SK-N-SH treated with all-trans-retinoic acid at 6 μM for 48 hours (cell line): Measurements from ENCODE around the gene MC4R.

Experiments
- ESRRG ChIP-seq: fragments of 250-450 bp; sonication (Bioruptor Pico); IDR thresholded peaks from 2 replicates; pipeline ENCODE4 v1.6.1; 2021; ENCODE audit warnings: mild to moderate bottlenecking
- ZC3H10 ChIP-seq: fragments of 250-450 bp; sonication (Bioruptor Pico); IDR thresholded peaks from 2 replicates; pipeline ENCODE4 v1.5.1; 2021; ENCODE audit warnings: mild to moderate bottlenecking, moderate library complexity
- ZFP3 ChIP-seq: fragments of 250-450 bp; sonication (Bioruptor Pico); IDR thresholded peaks from 2 replicates; pipeline ENCODE4 v1.5.0; 2020; ENCODE audit warnings: mild to moderate bottlenecking, moderate library complexity
- TF ChIP-seq, protein P1 (sequence below): fragments of 250-450 bp; sonication (Bioruptor Pico); IDR thresholded peaks from 2 replicates; pipeline ENCODE4 v1.8.0; 2020; ENCODE audit warnings: mild to moderate bottlenecking, moderate library complexity, borderline replicate concordance
- TF ChIP-seq, protein P2 (sequence below): fragments of 250-450 bp; sonication (Bioruptor Pico); IDR thresholded peaks from 2 replicates; pipeline ENCODE4 v1.8.0; 2021; ENCODE audit warnings: low read depth, mild to moderate bottlenecking, moderate library complexity, borderline replicate concordance
- TF ChIP-seq, protein P3 (sequence below): fragments of 250-450 bp; sonication (Bioruptor Pico); IDR thresholded peaks from 2 replicates; pipeline ENCODE4 v1.5.1; 2020; ENCODE audit warnings: low read depth, mild to moderate bottlenecking, moderate library complexity

DNA sequence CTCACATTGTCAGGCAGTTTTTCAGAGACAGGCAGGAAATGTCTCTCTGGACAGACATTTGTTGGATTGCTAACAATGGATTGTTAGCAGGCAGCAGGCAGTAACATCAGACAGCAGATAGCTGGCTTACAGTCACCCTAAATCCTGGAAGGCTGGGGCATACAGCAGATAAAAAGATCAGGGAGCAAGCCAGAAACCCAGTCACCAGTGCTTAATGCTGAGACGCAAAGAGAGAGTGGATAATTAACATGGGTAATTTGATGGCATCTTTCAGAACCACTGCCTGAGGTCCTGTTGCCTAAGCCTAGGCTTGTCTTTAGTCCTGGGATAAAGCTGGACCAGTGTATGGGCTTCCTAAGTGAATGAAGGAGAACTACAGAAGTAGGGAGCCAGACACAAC is 22.4 kb downstream of the MC4R start:
- TF ChIP-seq ZC3H10 (CRISPR knock-in tag) (no peak), ESRRG (no peak), ZFP3 (CRISPR knock-in tag) (no peak)
- TF ChIP-seq, protein P1, sequence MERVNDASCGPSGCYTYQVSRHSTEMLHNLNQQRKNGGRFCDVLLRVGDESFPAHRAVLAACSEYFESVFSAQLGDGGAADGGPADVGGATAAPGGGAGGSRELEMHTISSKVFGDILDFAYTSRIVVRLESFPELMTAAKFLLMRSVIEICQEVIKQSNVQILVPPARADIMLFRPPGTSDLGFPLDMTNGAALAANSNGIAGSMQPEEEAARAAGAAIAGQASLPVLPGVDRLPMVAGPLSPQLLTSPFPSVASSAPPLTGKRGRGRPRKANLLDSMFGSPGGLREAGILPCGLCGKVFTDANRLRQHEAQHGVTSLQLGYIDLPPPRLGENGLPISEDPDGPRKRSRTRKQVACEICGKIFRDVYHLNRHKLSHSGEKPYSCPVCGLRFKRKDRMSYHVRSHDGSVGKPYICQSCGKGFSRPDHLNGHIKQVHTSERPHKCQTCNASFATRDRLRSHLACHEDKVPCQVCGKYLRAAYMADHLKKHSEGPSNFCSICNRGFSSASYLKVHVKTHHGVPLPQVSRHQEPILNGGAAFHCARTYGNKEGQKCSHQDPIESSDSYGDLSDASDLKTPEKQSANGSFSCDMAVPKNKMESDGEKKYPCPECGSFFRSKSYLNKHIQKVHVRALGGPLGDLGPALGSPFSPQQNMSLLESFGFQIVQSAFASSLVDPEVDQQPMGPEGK (CRISPR knock-in tag) = no peak
- TF ChIP-seq, protein P2, sequence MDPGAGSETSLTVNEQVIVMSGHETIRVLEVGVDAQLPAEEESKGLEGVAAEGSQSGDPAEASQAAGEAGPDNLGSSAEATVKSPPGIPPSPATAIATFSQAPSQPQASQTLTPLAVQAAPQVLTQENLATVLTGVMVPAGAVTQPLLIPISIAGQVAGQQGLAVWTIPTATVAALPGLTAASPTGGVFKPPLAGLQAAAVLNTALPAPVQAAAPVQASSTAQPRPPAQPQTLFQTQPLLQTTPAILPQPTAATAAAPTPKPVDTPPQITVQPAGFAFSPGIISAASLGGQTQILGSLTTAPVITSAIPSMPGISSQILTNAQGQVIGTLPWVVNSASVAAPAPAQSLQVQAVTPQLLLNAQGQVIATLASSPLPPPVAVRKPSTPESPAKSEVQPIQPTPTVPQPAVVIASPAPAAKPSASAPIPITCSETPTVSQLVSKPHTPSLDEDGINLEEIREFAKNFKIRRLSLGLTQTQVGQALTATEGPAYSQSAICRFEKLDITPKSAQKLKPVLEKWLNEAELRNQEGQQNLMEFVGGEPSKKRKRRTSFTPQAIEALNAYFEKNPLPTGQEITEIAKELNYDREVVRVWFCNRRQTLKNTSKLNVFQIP (CRISPR knock-in tag) = no peak
- TF ChIP-seq, protein P3, sequence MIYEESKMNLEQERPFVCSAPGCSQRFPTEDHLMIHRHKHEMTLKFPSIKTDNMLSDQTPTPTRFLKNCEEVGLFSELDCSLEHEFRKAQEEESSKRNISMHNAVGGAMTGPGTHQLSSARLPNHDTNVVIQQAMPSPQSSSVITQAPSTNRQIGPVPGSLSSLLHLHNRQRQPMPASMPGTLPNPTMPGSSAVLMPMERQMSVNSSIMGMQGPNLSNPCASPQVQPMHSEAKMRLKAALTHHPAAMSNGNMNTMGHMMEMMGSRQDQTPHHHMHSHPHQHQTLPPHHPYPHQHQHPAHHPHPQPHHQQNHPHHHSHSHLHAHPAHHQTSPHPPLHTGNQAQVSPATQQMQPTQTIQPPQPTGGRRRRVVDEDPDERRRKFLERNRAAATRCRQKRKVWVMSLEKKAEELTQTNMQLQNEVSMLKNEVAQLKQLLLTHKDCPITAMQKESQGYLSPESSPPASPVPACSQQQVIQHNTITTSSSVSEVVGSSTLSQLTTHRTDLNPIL (CRISPR knock-in tag) = no peak
